Measurements from ENCODE around the gene MOCS1.

Gene MOCS1

GRCh38 chr6:39898625-39899024, 35.6 kb downstream of the MOCS1 start:
- no peak overlapping the region for H3K27ac ChIP-seq (ENCODE audit: extremely low read depth, low read depth, low read length)
- ChIA-PET POLR2A (no interaction called here), CTCF (interaction anchor here (0.7 to 1.1 kb wide), 2 partner anchors 24 to 537 kb away, joined by 3 read pairs; no protein-coding TSS in a partner anchor)
- no peaks in the 10 kb centered on the region for H3K9me3 ChIP-seq (ENCODE audit: control insufficient read depth, insufficient read depth, low read depth, low read length)
- H3K4me3 ChIP-seq (ENCODE audit: low read depth, low read length): no peak overlapping the region
- H3K36me3 ChIP-seq (ENCODE audit: control insufficient read depth in 2 of 2, insufficient read depth in 1 of 2, low read length in 2 of 2): peaks cover 0 to 34% of the 10 kb centered on the region in 2 experiments; a peak in 2 of 3 replicates
- H3K4me1 ChIP-seq (ENCODE audit: control insufficient read depth, insufficient read depth, low read length): no peaks in the 10 kb centered on the region
- TF ChIP-seq ZNF140 (tag by site-specific recombination; IDR thresholded peaks at IDR 0.05): no peak
- no peak for TF ChIP-seq ZFP41 (tag by site-specific recombination; IDR thresholded peaks at IDR 0.05; ENCODE audit: borderline replicate concordance)
- no peak for TF ChIP-seq ZNF416 (tag by site-specific recombination; IDR thresholded peaks at IDR 0.05)

- H3K27ac ChIP-seq (ENCODE audit: extremely low read depth, low read depth, low read length): no peak overlapping the region
- TF ChIP-seq PRDM1 (tag by site-specific recombination; IDR thresholded peaks at IDR 0.05) (no peak), ZNF248 (tag by site-specific recombination; IDR thresholded peaks at IDR 0.05) (no peak), ZNF404 (tag by site-specific recombination; IDR thresholded peaks at IDR 0.05) (no peak), ZNF692 (tag by site-specific recombination; IDR thresholded peaks at IDR 0.05) (no peak), KLF8 (tag by site-specific recombination; IDR thresholded peaks at IDR 0.05) (no peak), IKZF3 (tag by site-specific recombination; IDR thresholded peaks at IDR 0.05) (no peak), ZNF423 (tag by site-specific recombination; IDR thresholded peaks at IDR 0.05) (no peak), ZNF354C (tag by site-specific recombination; IDR thresholded peaks at IDR 0.05; ENCODE audit: borderline replicate concordance, low read depth) (no peak), ZNF544 (tag by site-specific recombination; IDR thresholded peaks at IDR 0.05) (no peak), PRDM6 (tag by site-specific recombination; IDR thresholded peaks at IDR 0.05) (no peak), ZNF341 (tag by site-specific recombination; IDR thresholded peaks at IDR 0.05; ENCODE audit: low read depth) (no peak), ZNF19 (tag by site-specific recombination; IDR thresholded peaks at IDR 0.05; ENCODE audit: low read depth) (no peak), ZBTB6 (tag by site-specific recombination; IDR thresholded peaks at IDR 0.05) (no peak), BCL11A (tag by site-specific recombination; IDR thresholded peaks at IDR 0.05; ENCODE audit: low read depth) (no peak), ZNF610 (tag by site-specific recombination; IDR thresholded peaks at IDR 0.05; ENCODE audit: borderline replicate concordance) (no peak)
- POLR2A ChIA-PET: no interaction called here
- no peak overlapping the region for H3K4me3 ChIP-seq (ENCODE audit: low read depth, low read length)
- CTCF ChIA-PET: interaction anchor here (1.1 kb wide), 1 partner anchor 32 kb away, joined by 3 read pairs; no protein-coding TSS in a partner anchor
- no peaks in the 10 kb centered on the region for H3K4me1 ChIP-seq (ENCODE audit: control insufficient read depth, insufficient read depth, low read length)
- H3K36me3 ChIP-seq (ENCODE audit: control insufficient read depth in 2 of 2, insufficient read depth in 1 of 2, low read length in 2 of 2): peaks cover 0 to 30% of the 10 kb centered on the region in 2 experiments; a peak in 2 of 3 replicates
- H3K9me3 ChIP-seq (ENCODE audit: control insufficient read depth, insufficient read depth, low read depth, low read length): no peaks in the 10 kb centered on the region
These were observed 36.6 kb downstream of the MOCS1 start for GRCh38 chr6:39897698-39898097.

GRCh38 chr6:39896701-39897100, 37.6 kb downstream of the MOCS1 start:
- H3K36me3 ChIP-seq (ENCODE audit: control insufficient read depth in 2 of 2, insufficient read depth in 1 of 2, low read length in 2 of 2): peaks cover 0 to 28% of the 10 kb centered on the region in 2 experiments; a peak in 2 of 3 replicates
- H3K4me1 ChIP-seq (ENCODE audit: control insufficient read depth, insufficient read depth, low read length): no peaks in the 10 kb centered on the region
- CTCF ChIA-PET: interaction anchor here (1.9 kb wide), 1 partner anchor 31 kb away, joined by 12 read pairs; no protein-coding TSS in a partner anchor
- H3K27ac ChIP-seq (ENCODE audit: extremely low read depth, low read depth, low read length): no peak overlapping the region
- no peak overlapping the region for H3K4me3 ChIP-seq (ENCODE audit: low read depth, low read length)
- no peaks in the 10 kb centered on the region for H3K9me3 ChIP-seq (ENCODE audit: control insufficient read depth, insufficient read depth, low read depth, low read length)
- POLR2A ChIA-PET: no interaction called here
- TF ChIP-seq GFI1B (tag by site-specific recombination; IDR thresholded peaks at IDR 0.05) (no peak), ZEB2 (tag by site-specific recombination; IDR thresholded peaks at IDR 0.05) (no peak), ZNF423 (tag by site-specific recombination; IDR thresholded peaks at IDR 0.05) (no peak), ZNF600 (tag by site-specific recombination; IDR thresholded peaks at IDR 0.05) (no peak), ZNF658 (tag by site-specific recombination; IDR thresholded peaks at IDR 0.05) (no peak), ZNF416 (tag by site-specific recombination; IDR thresholded peaks at IDR 0.05) (no peak), ZNF274 (IDR thresholded peaks at IDR 0.05; ENCODE audit: low read length) (no peak), ZNF274 (tag by site-specific recombination; IDR thresholded peaks at IDR 0.05; ENCODE audit: borderline replicate concordance) (no peak), ZBTB1 (tag by site-specific recombination; IDR thresholded peaks at IDR 0.05) (no peak)
